ENCODE data around the gene PCED1B.
"Not testable (repeated sequence)": the region's sequence is repeated elsewhere in the genome, so short reads cannot be mapped to it uniquely, and the experiment has no call there.

Gene PCED1B

DNA sequence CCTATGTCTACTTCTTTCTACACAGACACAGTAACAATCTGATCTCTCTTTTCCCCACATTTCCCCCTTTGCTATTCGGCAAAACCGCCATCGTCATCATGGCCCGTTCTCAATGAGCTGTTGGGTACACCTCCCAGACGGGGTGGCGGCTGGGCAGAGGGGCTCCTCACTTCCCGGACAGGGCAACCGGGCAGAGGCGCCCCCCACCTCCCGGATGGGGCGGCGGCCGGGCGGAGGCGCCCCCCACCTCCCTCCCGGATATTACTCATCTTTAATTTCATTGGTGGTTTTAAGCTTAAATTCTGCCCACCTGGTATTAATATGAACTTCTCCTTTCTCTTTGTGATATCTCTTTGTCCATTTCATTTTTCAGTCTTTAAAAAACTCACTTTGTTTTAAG is 90.9 kb downstream of the PCED1B start:
- DNase-seq, result not testable (repeated sequence)

DNA sequence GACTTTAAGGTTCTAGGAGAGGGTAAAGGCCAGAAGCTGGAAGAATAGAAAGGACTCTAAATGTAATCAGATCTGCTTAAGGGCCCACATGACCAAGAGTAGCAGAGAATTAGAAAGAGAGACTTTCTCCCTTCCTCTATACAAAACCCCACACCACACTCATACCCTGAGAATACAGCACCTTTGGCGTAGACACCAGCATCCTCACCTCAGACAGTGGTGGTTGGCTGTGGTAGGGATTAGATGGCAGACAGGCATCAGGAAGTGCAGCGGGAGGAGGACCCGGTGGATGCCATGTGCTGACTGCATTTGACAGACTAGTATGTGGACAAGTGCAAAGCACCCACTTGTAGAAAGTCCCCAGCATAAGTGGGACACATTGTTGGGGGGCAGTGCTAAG is 98.6 kb downstream of the PCED1B start:
- no peak for DNase-seq

- DNase-seq, result not testable (repeated sequence)
Measured at GRCh38 chr12:47182164-47182938, 102.9 kb downstream of the PCED1B start.

GRCh38 chr12:47184229-47184628 is 104.8 kb downstream of the PCED1B start:
- no peak for DNase-seq

DNA sequence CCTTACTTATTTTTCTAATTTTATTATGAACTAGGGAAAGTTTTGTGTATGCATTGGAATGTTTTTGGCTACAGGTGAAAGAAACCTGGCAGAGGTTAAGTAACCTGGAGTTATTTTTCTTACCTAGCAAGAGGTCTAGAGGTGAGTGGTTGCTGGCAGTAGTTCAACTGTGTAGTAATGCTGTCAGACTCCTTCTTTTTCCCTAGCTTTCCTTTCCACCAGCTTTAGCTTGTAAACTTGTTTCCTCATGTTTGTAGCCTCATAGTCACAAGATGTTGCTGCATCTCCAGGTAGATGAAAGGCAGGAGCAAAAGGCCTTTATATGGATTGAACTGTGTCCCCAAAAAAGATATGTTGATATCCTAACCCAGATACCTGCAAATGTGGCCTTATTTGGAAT is 105.4 kb downstream of the PCED1B start:
- DNase-seq, result no peak

DNA sequence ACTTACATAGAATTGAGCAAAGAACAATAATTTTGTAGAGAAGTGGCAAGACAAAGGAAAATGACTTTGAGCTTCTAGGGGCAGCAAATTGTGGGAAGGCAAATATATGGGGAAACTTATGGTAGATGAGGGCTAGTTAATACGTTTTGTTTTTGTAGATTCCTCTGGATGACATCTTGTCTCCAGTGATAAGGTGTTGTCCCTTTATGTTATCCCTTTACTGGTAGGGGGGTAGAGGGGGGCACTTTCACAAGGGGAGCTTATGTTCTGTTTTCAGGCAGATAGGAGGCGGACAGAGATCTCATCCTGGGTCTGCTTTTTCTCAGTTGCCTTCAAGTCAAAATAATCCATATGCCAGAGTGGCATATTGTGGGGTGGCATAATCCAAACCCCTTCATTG is 106.8 kb downstream of the PCED1B start:
- DNase-seq, result no peak

- DNase-seq, result no peak
Measured at GRCh38 chr12:47188576-47189441, 109.4 kb downstream of the PCED1B start.

GRCh38 chr12:47189728-47190127 is 110.3 kb downstream of the PCED1B start:
- no peak for DNase-seq

DNA sequence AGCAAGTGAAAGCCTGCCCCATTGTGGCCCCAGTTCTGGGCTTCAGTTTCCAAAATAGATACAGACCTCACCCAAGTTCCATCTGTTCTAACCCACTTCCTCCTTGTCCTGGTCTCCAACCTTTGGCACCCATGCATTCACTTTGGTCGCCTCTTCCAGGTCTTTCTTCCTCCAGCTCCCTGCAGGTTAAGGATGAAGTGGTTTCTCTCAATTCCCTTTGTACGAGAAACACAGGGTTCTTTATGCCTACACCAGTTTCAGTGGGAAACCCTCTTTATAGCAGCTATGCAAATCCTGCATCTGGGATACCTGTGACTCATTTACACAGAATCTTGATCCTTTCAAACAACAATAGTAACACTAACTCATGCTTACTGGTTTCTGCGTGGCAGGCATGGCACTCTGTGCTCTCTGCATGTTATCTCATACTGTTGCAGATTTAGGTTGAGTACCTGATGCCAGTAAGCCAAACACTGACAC is 110.9 kb downstream of the PCED1B start:
- no peak for DNase-seq

GRCh38 chr12:47190905-47191304 is 111.5 kb downstream of the PCED1B start:
- DNase-seq, result no peak

GRCh38 chr12:47192051-47192450 is 112.6 kb downstream of the PCED1B start:
- no peak for DNase-seq

DNA sequence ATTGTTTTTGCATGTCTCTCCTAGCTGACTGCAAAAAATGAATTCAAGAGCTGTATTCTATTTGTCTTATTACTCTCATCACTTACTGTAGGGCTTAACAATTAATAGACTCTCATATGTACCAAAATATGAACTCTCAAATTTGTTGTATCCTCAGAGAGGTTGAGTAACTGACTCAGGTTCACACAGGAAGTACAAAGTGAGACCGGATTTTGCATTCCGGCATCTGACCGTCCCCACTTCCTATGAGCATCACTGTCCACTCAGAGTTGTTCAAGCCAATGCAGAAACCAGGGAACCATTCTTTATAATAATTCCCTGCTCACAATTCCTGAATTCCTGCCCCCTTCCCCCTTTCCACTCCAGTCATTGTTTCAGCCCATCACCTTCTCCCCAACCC is 113.6 kb downstream of the PCED1B start:
- no peak for DNase-seq

GRCh38 chr12:47194501-47194900 is 115.1 kb downstream of the PCED1B start:
- DNase-seq, result no peak

- no peak for DNase-seq
Measured at GRCh38 chr12:47200446-47200845, 121.0 kb downstream of the PCED1B start.

DNA sequence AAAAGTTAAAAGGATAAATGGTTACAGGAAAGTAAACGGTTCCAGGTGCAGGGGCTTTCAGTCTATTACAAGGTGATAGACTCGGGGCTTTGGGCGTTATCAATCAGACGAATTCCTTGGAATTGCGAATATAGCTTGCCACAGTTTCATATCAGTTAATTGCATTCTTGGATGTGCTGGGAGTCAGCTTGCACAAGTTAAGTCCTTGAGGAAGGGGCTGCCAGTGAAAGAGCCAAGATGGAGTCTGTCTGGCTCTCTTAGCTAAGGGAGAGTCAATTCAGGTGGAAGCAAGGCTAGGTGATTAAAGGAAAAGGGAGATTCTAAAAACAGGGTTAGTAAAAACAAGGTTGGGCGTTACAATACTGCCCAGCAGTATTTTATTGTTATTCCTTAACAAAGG is 121.8 kb downstream of the PCED1B start:
- DNase-seq, result not testable (repeated sequence)

GRCh38 chr12:47202176-47202575 is 122.8 kb downstream of the PCED1B start:
- DNase-seq, result no peak

- no peak for DNase-seq
Measured at GRCh38 chr12:47205532-47206449, 126.4 kb downstream of the PCED1B start.

- DNase-seq, result no peak
Measured at GRCh38 chr12:47206450-47207339, 127.3 kb downstream of the PCED1B start.

- DNase-seq, result no peak
Measured at GRCh38 chr12:47207340-47207717, 127.9 kb downstream of the PCED1B start.

DNA sequence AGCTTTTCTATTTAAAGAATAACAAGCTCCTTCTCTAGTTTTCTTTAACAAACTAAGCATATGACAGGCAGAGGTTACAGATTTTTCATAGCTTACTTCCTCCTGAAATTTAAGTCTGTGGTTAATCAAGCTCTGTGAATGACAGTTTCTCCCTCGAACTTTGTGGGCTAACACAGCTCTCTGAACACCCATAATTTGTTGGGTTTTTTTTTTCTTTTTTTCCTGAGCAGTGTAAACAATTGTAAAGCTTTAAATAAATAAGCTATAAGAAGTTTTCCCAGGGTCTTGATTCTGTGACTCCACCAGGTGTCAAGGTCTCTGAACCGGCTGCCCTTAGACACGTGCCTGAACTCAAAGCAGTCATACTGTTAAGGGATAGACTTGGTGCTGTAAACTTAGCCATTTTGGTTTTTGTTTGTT is 128.4 kb downstream of the PCED1B start:
- no peak for DNase-seq

- DNase-seq, result no peak
Measured at GRCh38 chr12:47209014-47209413, 129.6 kb downstream of the PCED1B start.

- DNase-seq, result no peak
Measured at GRCh38 chr12:47210776-47211175, 131.4 kb downstream of the PCED1B start.

Measured in NCI-H1930 (cell line).